K562 (cell line): ENCODE data around the gene DRC1. TPM values are rescaled to one million over a fixed set of nuclear protein-coding genes. Genes with fewer than 3 reads are reported as not detected.
A peak's percentile ranks its signal among the peaks of the same experiment; 100 is the strongest.

Experiments used
- ATAC-seq: fragments of 200-7000 bp; cut with Tn5 transposase; 3 replicates; pipeline ENCODE4 v1.9.1; 2020; ENCODE audit warnings: moderate library complexity
- BruUV-seq: library from RNA; stranded (reverse); fragments of 400-500 nt; replicated peaks from 2 replicates; lab custom pipeline; 2021; lab: Mats Ljungman, UMichigan
- CTCF ChIA-PET: fragments of 300-600 bp; formaldehyde crosslinking; extraction: SDS; loops from one replicate; lab custom pipeline; 2021; ENCODE audit warnings: low intra/inter-chr PET ratio; lab: Yijun Ruan, JAX
- POLR2A ChIA-PET: fragments of 300-600, 350-650 bp; sonication (Branson Sonifier 250); formaldehyde crosslinking; extraction: SDS; loops from one replicate; lab custom pipeline; 2021; ENCODE audit warnings: antibody characterized with exemption, inconsistent platforms; lab: Yijun Ruan, JAX
- DNase-seq, 4 experiments: peaks; one replicate each; pipeline versions ENCODE4 v3.0.0 to v3.0.0-alpha.2; 2011 to 2018; ENCODE audit warnings: low spot score in 3 of 4, mixed read lengths in 3 of 4; ENCODE audit errors: extremely low read depth in 1 of 4
- FAIRE-seq: peaks from 2 replicates; lab custom pipeline; 2011; peaks lifted over from hg19 to GRCh38; lab: Jason Lieb, UNC
- H2AFZ ChIP-seq: 2 replicates; pipeline ENCODE4 v1.6.0; 2011; ENCODE audit warnings: low read depth, low read length, control low read depth, inconsistent platforms
- H3K27ac ChIP-seq: fragments of 200-600 bp; 3 replicates; pipeline ENCODE4 v1.8.0; 2011; ENCODE audit warnings: low read depth, mild to moderate bottlenecking, control low read depth, inconsistent platforms, low read length, moderate library complexity, mixed read lengths; ENCODE audit errors: extremely low read depth
- H3K27me3 ChIP-seq, 2 experiments: fragments of 300-600 bp in 1 of 2; 2 replicates in 1 of 2; 3 replicates in 1 of 2; pipeline versions ENCODE4 v1.6.0 to v1.8.0; 2011; ENCODE audit warnings: inconsistent platforms in 2 of 2, low read length in 2 of 2, mild to moderate bottlenecking in 1 of 2, mixed read lengths in 1 of 2, moderate library complexity in 1 of 2; ENCODE audit not compliant: control insufficient read depth in 2 of 2, insufficient read depth in 2 of 2
- H3K36me3 ChIP-seq: fragments of 300-600 bp; 3 replicates; pipeline ENCODE4 v1.8.0; 2011; ENCODE audit warnings: mild to moderate bottlenecking, low read length, inconsistent platforms; ENCODE audit not compliant: control insufficient read depth, insufficient read depth
- H3K4me1 ChIP-seq, 2 experiments: fragments of 200-600 bp in 1 of 2; replicated peaks in 1 of 2; 2 replicates in 1 of 2; 3 replicates in 1 of 2; pipeline versions ENCODE4 v1.5.1 to v1.8.0; 2011; ENCODE audit warnings: inconsistent platforms in 2 of 2, low read length in 2 of 2, mild to moderate bottlenecking in 1 of 2, mixed read lengths in 1 of 2, moderate library complexity in 1 of 2; ENCODE audit not compliant: control insufficient read depth in 2 of 2, insufficient read depth in 2 of 2
- H3K4me2 ChIP-seq: 2 replicates; pipeline ENCODE4 v1.6.1; 2011; ENCODE audit warnings: low read length, control low read depth, inconsistent platforms, mixed read lengths; ENCODE audit not compliant: insufficient read depth
- H3K4me3 ChIP-seq: fragments of 200-600 bp; sonication (generic), shearing (Covaris generic); 2 replicates; pipeline ENCODE4 v1.5.1; 2016; ENCODE audit warnings: control low read depth, inconsistent platforms
- H3K79me2 ChIP-seq: fragments of 200-600 bp; 3 replicates; pipeline ENCODE4 v1.8.0; 2011; ENCODE audit warnings: low read length, inconsistent platforms; ENCODE audit not compliant: control insufficient read depth, insufficient read depth
- H3K9ac ChIP-seq, 2 experiments: 2 replicates each; pipeline versions ENCODE4 v1.6.0 to v1.6.1; 2011; ENCODE audit warnings: low read depth in 2 of 2, low read length in 2 of 2, control low read depth in 1 of 2, inconsistent platforms in 1 of 2, mild to moderate bottlenecking in 1 of 2, mixed read lengths in 1 of 2; ENCODE audit not compliant: insufficient read depth in 1 of 2
- H3K9me1 ChIP-seq: one replicate; pipeline ENCODE4 v1.6.0; 2011; ENCODE audit warnings: inconsistent platforms, mild to moderate bottlenecking, low read length, moderate library complexity; ENCODE audit not compliant: control insufficient read depth, insufficient read depth
- H3K9me3 ChIP-seq: replicated peaks from 2 replicates; pipeline ENCODE4 v1.5.1; 2011; ENCODE audit warnings: low read depth, low read length, inconsistent platforms; ENCODE audit not compliant: control insufficient read depth, insufficient read depth
- H4K20me1 ChIP-seq: replicated peaks from 2 replicates; pipeline ENCODE4 v1.6.1; 2011; ENCODE audit warnings: low read length, inconsistent platforms, mixed read lengths; ENCODE audit not compliant: control insufficient read depth, insufficient read depth
- CBFA2T3 ChIP-seq: fragments of 450-650 bp; IDR thresholded peaks from 2 replicates; pipeline ENCODE4 v1.6.1; 2017
- ELF4 ChIP-seq: fragments of 450-650 bp; formaldehyde crosslinking; IDR thresholded peaks from 2 replicates; pipeline ENCODE4 v1.4.0; 2022; ENCODE audit warnings: missing genetic modification characterization
- GATAD2A ChIP-seq: fragments of 450-650 bp; IDR thresholded peaks from 2 replicates; pipeline ENCODE4 v1.6.1; 2017
- JUND ChIP-seq, 2 experiments: IDR thresholded peaks; 2 replicates in 1 of 2; 3 replicates in 1 of 2; pipeline ENCODE4 v1.6.1; 2011; ENCODE audit warnings: borderline replicate concordance in 2 of 2, low read depth in 2 of 2, low read length in 2 of 2, improper control_type of control experiment in 1 of 2, missing biosample characterization in 1 of 2, missing genetic modification characterization in 1 of 2, missing genetic modification reagents in 1 of 2
- KHSRP ChIP-seq: fragments of 450-650 bp; IDR thresholded peaks from 2 replicates; pipeline ENCODE4 v1.6.1; 2017
- POLR2A ChIP-seq: fragments of 450-650 bp; conservative IDR thresholded peaks from 2 replicates; pipeline ENCODE4 v1.6.1; 2016
- RBBP5 ChIP-seq: fragments of 200-600 bp; sonication (generic); IDR thresholded peaks from 2 replicates; pipeline ENCODE4 v1.6.1; 2012; ENCODE audit warnings: borderline replicate concordance, mild to moderate bottlenecking, low read length, control low read depth, inconsistent platforms; ENCODE audit not compliant: insufficient read depth, poor library complexity, severe bottlenecking
- SMARCA4 ChIP-seq: fragments of 450-650 bp; IDR thresholded peaks from 2 replicates; pipeline ENCODE4 v1.6.1; 2016
- SOX6 ChIP-seq: fragments of 450-650 bp; IDR thresholded peaks from 2 replicates; pipeline ENCODE4 v1.6.1; 2014; ENCODE audit warnings: mild to moderate bottlenecking
- TAL1 ChIP-seq: fragments of 450-650 bp; IDR thresholded peaks from 2 replicates; pipeline ENCODE4 v1.6.1; 2016; ENCODE audit warnings: mild to moderate bottlenecking
- ZEB2 ChIP-seq: fragments of 450-650 bp; IDR thresholded peaks from 2 replicates; pipeline ENCODE4 v1.6.1; 2016
- ZNF384 ChIP-seq: IDR thresholded peaks from 2 replicates; pipeline ENCODE4 v1.6.1; 2012; ENCODE audit warnings: low read depth, low read length, improper control_type of control experiment
- ZNF695 ChIP-seq: fragments of 450-650 bp; formaldehyde crosslinking; IDR thresholded peaks from 2 replicates; pipeline ENCODE4 v1.4.0; 2020; ENCODE audit warnings: mild to moderate bottlenecking, moderate library complexity
- ZNF830 ChIP-seq: fragments of 250-450 bp; sonication (Bioruptor Pico); IDR thresholded peaks from 2 replicates; pipeline ENCODE4 v1.5.0; 2021; ENCODE audit warnings: mild to moderate bottlenecking
- WGBS: fragments of 100-300 bp; shearing (Covaris generic); methylation state at CpG from one replicate; pipeline ENCODE4 v1.1.6; 2016; ENCODE audit warnings: low coverage, mixed read lengths; ENCODE audit not compliant: insufficient coverage; ENCODE audit errors: missing lambda C conversion rate; 5-methylcytosine and 5-hydroxymethylcytosine counted together
- in situ Hi-C: fragments of 300-500 bp; cut with MboI; formaldehyde crosslinking; loops from 4 replicates; pipeline ENCODE4 v1.15.0; 2018; ENCODE audit warnings: inconsistent platforms, mixed read lengths
- intact Hi-C: fragments of 100-400 bp; cut with micrococcal nuclease; formaldehyde crosslinking; loops from 2 replicates; pipeline ENCODE4 v1.14.2; 2022
- polyA plus RNA-seq, 8 experiments: library from polyadenylated mRNA; depleted of rRNA in 4 of 8; stranded (reverse) in 5 of 8; unstranded in 3 of 8; fragments of >200 nt; fragmentation: Nextera tagmentation in 2 of 8; fragmentation: Illumina TruSeq in 1 of 8; extraction: Ambion mirVana in 2 of 8; extraction: Trizol in 1 of 8; gene quantifications; 2 replicates each; pipeline versions ENCODE4 v1.2.1 to v1.2.3, GENCODE V29; 2011 to 2014; ENCODE audit warnings: inconsistent platforms in 1 of 8, missing spikeins in 1 of 8
- total RNA-seq, 7 experiments: library from RNA; depleted of rRNA in 6 of 7; stranded (reverse); fragments of >200 nt in 6 of 7; fragmentation: Illumina TruSeq in 2 of 7; extraction: Trizol in 2 of 7; gene quantifications; 2 replicates each; pipeline versions ENCODE4 v1.2.1 to v1.2.3, GENCODE V29; 2011 to 2021; ENCODE audit warnings: low replicate concordance in 1 of 7
- TF ChIP-seq, protein P1 (sequence below): fragments of 450-650 bp; IDR thresholded peaks from 2 replicates; pipeline ENCODE4 v1.6.1; 2016; ENCODE audit warnings: borderline replicate concordance
- TF ChIP-seq, protein P2 (sequence below), 2 experiments: fragments of 450-650 bp; IDR thresholded peaks; 2 replicates each; pipeline ENCODE4 v1.6.1; 2016
- TF ChIP-seq, protein P3 (sequence below): fragments of 450-650 bp; IDR thresholded peaks from 2 replicates; pipeline ENCODE4 v1.6.1; 2018; ENCODE audit not compliant: partially characterized antibody

The DRC1 gene
- total and polyA plus RNA-seq, 9 of the 15 experiments (the other 6 are each of a cell fraction or from before 2014, with no cell fraction given), result 0.07 to 0.10 TPM; not detected in 7

DNA sequence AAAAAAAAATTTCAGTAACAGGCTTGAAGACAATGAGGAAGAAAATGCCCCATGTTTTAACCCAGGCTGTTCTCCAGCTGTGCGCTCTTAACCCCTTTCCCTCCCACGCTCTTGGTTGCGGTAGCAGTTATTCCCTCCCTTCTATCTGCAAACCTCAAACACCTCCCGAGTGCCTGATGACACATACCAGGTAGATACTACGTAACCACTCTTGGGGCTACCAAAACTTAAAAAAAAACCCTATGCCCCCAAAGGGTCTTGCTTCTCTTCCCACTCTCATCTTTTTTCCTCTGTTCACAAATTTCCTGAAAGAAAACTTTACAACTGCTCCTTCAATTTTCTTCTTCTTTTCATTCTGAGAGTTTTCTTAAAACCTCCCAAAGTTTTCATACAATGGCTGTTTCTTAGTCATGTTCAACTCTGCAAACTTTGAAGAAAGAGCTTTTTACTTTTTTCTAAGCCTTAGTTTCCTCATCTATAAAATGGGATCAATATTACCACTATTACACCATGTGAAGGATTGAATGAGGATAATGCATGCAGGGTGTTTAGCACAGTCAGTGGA, 4.9 kb upstream of the DRC1 start:
- Histone ChIP-seq H2AFZ (no peak overlapping the region), H3K4me3 (no peak overlapping the region), H3K27me3 (no peaks in the 10 kb centered on the region), H4K20me1 (no peaks in the 10 kb centered on the region), H3K4me1 (peaks cover 10 to 24% of the 10 kb centered on the region in 2 experiments), H3K79me2 (no peaks in the 10 kb centered on the region), H3K9me3 (no peaks in the 10 kb centered on the region), H3K9me1 (no peaks in the 10 kb centered on the region), H3K4me2 (no peak overlapping the region), H3K27ac (peak overlapping the region; percentile 13; the same call in 1 of the 3 replicates), H3K36me3 (peaks cover 25% of the 10 kb centered on the region), H3K9ac (no peak overlapping the region)
- intact Hi-C loops (loop anchor here (5.0 kb wide), 1 partner anchor 65 kb away; no protein-coding TSS in a partner anchor), in situ Hi-C loops (no loop called here)
- 0% methylated on average over 5 of the region's 5 CpGs for WGBS
- ChIA-PET POLR2A (interaction anchor here (0.6 to 4.0 kb wide), 6 partner anchors 11 to 431 kb away, joined by 3 to 16 read pairs (median 6); no protein-coding TSS in a partner anchor), CTCF (interaction anchor here (0.6 kb wide), 1 partner anchor 15 kb away, joined by 3 read pairs; no protein-coding TSS in a partner anchor)
- ATAC-seq (peak; percentile 85), FAIRE-seq (peak; percentile 46), DNase-seq (peak; percentile 55 to 80 (median 58))
- BruUV-seq, result no TSS peak
- no peak for TF ChIP-seq ZNF830 (CRISPR knock-in tag)
- TF ChIP-seq CBFA2T3, result peak; percentile 75
- TF ChIP-seq, protein P1, sequence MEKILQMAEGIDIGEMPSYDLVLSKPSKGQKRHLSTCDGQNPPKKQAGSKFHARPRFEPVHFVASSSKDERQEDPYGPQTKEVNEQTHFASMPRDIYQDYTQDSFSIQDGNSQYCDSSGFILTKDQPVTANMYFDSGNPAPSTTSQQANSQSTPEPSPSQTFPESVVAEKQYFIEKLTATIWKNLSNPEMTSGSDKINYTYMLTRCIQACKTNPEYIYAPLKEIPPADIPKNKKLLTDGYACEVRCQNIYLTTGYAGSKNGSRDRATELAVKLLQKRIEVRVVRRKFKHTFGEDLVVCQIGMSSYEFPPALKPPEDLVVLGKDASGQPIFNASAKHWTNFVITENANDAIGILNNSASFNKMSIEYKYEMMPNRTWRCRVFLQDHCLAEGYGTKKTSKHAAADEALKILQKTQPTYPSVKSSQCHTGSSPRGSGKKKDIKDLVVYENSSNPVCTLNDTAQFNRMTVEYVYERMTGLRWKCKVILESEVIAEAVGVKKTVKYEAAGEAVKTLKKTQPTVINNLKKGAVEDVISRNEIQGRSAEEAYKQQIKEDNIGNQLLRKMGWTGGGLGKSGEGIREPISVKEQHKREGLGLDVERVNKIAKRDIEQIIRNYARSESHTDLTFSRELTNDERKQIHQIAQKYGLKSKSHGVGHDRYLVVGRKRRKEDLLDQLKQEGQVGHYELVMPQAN, result peak; percentile 43; the same call in 1 of the 2 replicates
- no peak for TF ChIP-seq KHSRP
- peak; percentile 90 for TF ChIP-seq SOX6
- TF ChIP-seq, protein P2, sequence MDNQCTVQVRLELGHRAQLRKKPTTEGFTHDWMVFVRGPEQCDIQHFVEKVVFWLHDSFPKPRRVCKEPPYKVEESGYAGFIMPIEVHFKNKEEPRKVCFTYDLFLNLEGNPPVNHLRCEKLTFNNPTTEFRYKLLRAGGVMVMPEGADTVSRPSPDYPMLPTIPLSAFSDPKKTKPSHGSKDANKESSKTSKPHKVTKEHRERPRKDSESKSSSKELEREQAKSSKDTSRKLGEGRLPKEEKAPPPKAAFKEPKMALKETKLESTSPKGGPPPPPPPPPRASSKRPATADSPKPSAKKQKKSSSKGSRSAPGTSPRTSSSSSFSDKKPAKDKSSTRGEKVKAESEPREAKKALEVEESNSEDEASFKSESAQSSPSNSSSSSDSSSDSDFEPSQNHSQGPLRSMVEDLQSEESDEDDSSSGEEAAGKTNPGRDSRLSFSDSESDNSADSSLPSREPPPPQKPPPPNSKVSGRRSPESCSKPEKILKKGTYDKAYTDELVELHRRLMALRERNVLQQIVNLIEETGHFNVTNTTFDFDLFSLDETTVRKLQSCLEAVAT (IDR thresholded peaks at IDR 0.05), result peak in 1 of 2 experiments; percentile 93; a peak in 3 of 4 replicates
- 0 out of 2 replicates have a peak, but pooled peaks have one; percentile 65 for TF ChIP-seq GATAD2A
- TF ChIP-seq TAL1, result peak; percentile 36; the same call in 1 of the 2 replicates
- no peak for TF ChIP-seq ELF4 (CRISPR knock-in tag)
- no peak for TF ChIP-seq RBBP5
- peak; percentile 79 for TF ChIP-seq JUND (IDR thresholded peaks at IDR 0.05; ENCODE audit: borderline replicate concordance, low read depth, low read length)
- no peak; the same call in 1 of the 3 replicates for TF ChIP-seq JUND (tag; IDR thresholded peaks at IDR 0.05; ENCODE audit: borderline replicate concordance, low read depth, low read length)
- TF ChIP-seq, protein P3, sequence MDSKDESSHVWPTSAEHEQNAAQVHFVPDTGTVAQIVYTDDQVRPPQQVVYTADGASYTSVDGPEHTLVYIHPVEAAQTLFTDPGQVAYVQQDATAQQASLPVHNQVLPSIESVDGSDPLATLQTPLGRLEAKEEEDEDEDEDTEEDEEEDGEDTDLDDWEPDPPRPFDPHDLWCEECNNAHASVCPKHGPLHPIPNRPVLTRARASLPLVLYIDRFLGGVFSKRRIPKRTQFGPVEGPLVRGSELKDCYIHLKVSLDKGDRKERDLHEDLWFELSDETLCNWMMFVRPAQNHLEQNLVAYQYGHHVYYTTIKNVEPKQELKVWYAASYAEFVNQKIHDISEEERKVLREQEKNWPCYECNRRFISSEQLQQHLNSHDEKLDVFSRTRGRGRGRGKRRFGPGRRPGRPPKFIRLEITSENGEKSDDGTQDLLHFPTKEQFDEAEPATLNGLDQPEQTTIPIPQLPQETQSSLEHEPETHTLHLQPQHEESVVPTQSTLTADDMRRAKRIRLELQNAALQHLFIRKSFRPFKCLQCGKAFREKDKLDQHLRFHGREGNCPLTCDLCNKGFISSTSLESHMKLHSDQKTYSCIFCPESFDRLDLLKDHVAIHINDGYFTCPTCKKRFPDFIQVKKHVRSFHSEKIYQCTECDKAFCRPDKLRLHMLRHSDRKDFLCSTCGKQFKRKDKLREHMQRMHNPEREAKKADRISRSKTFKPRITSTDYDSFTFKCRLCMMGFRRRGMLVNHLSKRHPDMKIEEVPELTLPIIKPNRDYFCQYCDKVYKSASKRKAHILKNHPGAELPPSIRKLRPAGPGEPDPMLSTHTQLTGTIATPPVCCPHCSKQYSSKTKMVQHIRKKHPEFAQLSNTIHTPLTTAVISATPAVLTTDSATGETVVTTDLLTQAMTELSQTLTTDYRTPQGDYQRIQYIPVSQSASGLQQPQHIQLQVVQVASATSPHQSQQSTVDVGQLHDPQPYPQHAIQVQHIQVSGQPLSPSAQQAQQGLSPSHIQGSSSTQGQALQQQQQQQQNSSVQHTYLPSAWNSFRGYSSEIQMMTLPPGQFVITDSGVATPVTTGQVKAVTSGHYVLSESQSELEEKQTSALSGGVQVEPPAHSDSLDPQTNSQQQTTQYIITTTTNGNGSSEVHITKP, result peak; percentile 44
- no peak for TF ChIP-seq ZNF695 (CRISPR knock-in tag)
- peak; percentile 60; the same call in 1 of the 2 replicates for TF ChIP-seq ZNF384
- no peak for TF ChIP-seq POLR2A
- TF ChIP-seq SMARCA4, result peak; percentile 85
- peak; percentile 96 for TF ChIP-seq ZEB2
